ENCODE data around the gene RNASEH2B.

The RNASEH2B gene

DNA sequence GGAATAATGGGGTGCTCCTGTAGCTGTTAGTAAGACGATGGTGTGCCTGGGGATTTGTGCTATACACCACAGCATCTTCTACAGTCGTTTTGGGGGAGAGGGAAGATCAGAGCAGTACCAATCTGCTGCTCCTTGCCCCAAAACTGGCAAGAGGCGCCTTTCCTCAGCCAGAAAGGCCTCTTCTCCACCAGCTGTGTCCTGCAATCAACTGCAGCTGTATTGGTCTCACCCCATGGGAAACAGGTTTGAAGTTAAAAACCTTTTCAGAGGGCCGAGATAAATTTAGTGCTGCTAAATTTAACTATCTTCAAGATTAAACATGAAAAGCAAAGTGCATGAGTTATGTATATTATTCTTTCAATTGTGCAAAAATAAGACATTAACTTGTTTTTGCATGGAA, 1.2 kb upstream of the RNASEH2B start:
- no peak for DNase-seq

DNA sequence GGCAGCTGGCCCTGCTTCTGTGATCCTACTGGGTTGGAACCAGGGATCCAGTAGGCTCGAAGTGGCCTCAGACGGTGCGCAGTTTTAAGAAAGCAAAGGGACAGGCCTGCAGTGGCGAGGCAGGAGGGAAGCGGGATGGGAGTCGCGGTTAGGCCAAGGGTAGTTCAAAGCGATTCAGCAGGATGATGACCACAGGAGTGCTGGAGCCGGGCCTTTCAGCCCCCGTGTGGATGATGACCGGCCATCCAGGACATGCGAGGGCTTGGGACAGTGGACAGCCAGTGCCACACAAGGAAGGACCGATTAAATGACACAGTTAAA, 854 bp downstream of the RNASEH2B start:
- no peak for DNase-seq

DNA sequence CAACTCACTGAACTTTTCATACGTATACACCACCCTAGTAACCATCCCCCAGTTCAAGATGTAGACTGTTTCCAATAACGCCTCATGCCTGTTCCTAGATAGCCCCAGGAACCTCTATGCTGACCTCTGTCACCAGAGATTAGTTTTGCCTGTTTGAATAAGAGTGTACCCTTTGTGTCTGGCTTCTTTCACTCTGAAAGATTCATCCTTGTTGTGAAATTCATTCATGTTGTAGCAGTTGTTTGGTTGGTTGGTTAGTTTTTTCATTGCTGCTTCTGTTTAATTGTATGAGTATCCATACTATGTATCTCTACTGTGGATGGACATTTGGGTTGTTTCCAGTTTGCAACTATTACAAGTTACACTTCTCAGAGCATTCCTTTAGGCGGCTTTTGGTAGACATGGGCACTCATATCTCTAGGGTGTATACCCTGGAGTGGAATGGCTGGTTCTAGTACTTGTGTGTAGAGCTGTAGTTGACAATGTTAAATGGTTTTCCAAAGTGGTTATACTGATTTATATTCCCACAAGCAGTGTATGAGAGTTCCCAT, 1.6 kb downstream of the RNASEH2B start:
- DNase-seq, result peak; percentile 33

DNA sequence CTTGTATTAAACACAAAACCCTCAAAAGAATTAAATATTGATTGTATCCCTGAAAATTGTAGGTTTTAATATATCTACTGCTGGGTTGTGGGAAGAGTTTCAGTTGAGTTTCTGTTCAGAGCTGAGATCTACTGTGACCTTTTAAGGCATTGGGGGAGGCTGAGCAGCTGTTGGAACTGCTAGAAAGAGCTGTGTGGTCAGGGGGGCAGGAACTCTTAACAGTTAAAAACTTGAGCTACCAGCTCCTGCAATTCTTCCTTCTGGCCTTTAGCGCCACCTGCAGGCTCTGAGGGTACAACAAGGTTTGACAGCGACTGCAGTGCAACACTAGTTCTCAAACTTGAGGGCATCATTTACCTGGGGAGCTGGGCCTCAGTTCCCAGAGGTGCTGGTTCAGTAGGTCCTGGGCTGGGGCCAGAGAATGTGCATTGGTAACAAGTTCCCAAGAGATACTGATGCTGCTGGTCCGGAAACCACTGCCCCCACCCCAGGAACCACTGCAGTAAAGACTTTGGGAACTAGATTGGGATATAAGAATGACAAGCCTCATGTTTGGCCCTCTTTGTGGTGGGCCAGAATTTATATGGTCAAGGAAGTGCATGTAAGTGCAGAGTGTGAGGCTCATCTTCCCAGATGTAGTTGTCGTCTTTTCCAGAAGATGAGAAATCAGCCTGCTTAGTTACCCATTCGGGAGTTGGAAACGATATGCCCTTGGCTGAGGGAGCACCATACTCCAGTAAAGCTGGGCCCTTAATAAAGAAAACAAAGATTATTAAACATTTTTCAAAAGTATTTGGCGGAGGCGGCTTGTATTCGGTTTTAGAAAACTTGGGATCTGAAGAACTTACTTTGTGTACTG, 2.6 kb downstream of the RNASEH2B start:
- DNase-seq, result peak; percentile 96

DNA sequence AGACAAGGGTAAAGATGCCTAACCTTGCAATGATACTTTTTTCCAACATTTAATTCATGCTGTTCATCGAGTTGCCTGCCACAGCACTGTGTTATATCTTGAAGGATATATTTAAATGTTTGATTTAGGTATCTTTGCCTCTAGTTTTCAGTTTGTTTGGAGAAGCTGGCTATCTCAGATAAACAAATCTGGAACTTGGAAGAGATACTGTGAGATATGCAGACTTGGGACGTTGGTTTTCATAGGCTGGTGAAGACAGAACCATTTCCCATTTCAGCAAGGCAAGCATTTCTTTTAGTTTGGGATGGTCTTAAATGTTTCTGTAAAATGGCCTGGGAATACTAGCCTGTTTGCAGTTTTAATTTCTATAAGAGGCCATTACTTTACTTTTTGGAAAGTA, 3.3 kb downstream of the RNASEH2B start:
- no peak for DNase-seq

DNA sequence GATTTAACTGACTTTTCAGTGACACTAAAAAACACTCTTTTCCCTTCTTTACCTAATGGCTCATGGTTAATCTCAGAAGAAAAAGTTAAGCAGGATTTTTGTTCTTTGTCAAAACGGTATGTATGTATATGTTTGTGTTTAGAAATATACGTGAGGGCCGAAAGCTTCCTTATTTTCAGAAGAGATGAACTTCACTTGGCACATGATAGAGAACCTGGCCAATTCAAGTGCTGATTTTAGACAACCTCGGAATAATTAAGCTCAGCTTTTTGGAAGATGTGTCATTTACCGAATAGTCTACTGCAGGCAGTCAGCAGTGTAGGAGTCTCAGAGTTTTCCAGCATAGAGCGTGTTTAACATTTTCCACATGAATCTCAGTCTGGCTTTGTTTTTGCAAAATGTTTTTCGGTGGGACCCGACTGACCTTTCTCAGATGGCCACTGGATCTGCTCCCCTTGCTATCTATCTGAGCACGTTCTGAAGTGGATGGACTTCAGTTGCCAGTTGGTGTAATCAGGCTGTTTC, 4.6 kb downstream of the RNASEH2B start:
- no peak for DNase-seq

DNA sequence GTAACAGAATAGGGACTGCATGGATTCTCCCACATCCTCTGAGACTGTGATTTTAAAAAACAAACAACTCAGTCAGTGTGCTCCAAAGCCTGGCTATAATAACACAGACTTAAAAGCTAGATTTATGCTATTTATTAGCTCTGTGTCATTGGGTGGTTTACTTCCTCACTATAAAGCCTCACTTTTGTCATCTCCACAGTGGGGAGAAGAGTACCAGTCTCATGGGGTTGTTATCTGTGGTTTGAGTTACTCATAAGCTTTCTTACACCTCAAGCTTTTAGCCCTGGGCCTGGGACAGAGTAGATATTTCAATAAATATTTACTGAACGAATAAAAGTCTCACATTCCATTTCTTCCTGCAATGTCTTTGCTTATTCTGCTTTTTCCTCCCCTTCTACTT, 5.3 kb downstream of the RNASEH2B start:
- DNase-seq, result peak; percentile 63

DNA sequence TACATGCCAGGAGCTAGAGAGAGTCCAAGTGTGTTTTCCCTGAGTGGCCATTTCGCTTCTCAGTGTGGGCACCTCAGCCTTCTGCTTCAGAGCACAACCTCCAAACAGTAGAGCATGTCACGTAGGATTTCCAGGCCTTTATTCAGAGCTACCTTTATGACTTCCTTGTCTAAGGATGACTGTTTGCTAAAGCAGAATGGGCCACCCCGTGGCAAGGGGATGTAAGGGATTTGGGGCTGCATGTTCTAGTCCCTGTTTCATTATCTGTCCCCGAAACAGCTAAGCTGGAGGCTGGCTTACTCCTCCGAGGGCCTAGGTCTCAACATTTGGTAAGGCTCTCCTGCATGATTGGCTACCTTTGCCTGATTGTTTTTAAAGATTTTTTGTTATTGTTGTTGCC, 6.0 kb downstream of the RNASEH2B start:
- peak; percentile 30 for DNase-seq

DNA sequence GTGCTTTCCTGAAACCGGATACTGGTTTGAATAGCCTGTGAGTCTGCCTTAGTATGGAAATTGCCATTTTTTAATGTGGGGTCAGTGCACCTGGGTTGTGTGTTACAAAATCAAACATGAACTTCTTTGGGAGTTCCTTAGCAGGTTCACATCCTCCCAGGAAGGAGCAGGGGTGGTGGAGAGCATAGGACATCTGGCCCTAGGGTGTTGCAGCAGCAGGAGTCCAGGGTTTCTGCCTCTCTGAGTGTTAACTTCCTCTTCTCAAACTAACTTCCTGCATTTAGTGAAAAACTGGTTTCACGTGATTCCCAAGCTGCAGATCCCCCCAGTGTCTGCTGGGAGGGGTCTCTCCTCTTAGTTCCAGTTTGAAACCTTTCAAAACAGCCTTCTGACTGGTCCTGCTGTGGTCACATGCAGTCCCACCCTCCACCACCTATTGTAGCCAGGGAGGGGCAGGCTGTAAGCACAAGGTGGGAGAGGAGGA, 7.2 kb downstream of the RNASEH2B start:
- no peak for DNase-seq

DNA sequence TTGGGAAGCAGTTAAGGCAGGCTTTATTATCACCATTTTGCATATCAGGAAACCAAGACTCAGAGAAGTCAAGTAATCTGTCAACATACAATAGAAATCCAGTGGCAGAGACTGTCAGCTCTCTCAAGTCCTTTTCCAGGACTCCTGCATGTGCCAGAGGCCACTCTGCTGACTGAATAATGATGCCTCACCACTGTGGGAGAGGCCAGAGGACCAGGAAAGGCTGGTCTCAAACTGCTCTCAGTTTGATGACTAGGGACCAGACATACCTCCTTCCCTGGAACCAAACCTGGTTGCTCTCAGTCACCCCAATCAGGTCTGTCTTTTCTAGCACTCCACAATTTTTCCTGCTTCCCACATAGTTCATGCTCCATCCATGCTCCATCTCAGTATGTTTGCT, 8.0 kb downstream of the RNASEH2B start:
- no peak for DNase-seq

DNA sequence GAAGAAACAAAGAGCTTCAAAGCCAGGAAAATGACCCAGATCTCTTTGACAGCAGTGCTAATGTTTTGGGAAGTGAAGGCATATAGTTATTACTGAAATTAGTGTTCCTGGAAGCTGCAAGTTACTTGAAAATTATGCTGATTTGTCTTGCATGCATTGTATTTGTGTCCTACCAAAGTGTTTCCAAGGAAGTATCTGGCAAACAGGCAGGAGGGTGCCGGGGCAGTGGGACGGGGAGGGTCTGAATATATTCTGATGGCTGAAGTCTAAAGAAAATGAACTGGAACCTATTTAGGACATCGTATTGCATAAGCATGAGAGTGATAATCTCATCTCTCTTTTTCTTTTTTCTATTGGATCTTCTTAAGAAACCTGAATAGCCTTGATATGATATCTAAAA, 9.0 kb downstream of the RNASEH2B start:
- no peak for DNase-seq

DNA sequence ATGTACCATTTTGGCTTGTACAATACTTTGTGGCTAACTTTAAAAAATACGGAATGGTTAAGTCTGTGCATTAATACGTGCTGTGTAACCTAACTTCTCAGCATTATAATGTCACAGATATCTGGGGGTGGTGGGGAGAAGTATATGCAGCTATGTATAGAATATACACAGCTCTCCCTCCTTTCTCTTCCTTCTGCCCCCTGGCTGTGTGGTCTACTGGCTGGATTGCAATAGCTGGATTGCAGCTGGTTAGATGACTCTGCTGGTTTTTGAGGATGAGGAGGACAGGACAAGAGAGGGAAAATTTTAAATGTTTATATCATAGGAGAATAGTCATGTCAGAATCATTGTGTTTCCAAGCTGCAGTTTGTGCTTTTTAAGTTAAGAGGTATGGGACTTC, 9.7 kb downstream of the RNASEH2B start:
- DNase-seq, result no peak

DNA sequence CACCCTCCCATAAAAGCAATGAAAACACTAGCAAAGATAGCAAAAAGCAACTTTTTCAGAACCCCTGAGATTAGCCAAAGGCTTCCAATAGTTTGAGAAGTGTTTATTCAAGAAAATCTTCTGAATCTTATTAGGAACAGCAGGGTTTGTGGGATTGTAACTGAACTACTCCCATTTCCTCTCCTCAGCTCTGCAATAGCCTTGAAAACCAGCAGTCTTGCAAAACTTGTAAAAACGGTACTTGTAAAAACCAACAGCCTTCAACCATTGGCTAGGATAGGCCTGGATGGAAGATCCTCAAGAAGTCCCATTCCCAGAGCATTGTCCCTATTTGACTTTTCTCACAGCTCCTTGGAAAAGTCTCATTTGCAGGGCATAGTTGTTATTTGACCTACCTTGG, 12.1 kb downstream of the RNASEH2B start:
- DNase-seq, result no peak

DNA sequence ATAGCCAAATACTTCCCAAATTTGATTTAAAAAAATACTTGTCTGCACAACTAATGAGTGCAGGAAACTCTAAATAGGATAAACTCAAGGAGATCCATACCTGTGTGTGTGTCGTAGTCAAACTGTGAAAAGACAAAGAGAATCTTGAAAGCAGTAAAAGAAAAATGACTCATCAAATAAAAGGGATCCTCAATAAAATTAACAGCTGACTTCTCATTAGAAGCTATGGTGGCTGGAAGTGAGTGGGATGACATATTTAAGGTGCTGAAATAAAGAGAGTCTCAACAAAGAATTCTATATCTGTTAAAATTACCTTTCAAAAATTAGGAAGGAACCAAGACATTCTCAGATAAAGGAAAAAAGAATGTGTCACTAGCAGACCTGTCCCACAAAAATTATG, 13.7 kb downstream of the RNASEH2B start:
- no peak for DNase-seq

DNA sequence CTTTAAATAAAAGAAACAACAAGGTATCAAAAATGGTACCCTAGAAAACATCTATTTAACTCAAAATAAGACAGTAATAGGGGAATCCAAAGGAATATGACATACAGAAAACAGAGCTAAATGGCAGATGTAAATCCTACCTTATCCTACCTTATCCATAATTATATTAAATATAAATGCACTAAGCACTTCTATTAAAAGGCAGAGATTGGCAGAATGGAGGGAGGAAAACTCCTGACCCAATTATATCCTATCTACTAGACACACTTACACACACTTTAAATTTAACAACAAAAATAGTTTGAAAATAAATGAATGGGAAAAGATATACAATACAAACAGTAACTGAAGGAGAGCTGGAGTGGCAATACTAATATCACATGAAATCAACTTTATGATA, 14.4 kb downstream of the RNASEH2B start:
- DNase-seq, result no peak

DNA sequence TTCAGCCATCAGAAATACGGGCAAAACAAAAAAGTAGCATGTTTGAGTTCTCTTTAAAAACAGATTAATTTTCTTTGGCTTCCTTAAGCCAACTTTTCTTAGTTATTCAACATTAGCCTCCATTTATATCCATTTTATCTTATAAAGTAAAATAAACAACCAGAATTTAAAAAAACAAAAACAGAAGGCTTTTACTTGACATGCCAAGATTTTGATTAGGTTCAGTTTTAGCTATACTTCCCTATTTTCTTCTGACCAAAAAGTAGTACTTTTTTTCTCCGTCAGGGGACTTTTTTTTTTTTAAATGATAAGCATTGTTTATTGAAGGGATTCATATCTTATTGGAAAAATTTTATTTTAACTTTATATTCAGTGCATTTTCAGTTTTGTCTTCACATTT, 18.1 kb downstream of the RNASEH2B start:
- no peak for DNase-seq

DNA sequence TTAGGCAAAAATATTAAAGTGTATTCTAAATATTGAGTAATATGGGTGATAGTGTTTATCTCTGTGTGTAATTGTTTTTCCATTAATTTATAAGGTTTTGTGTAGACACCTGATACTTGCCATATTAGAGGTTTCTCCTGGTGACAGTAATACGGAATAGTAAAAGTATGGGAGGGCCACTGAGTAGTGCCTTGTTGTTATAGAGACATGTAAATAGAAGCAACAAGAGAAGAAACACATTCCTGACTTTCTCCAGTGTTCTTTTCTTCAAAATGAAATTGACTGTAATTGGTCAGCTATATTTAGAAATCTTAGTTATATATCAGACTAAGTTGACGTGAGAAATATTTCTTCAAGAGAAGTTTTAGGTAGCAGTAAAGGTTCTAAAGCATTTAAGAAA, 18.5 kb downstream of the RNASEH2B start:
- no peak for DNase-seq

DNA sequence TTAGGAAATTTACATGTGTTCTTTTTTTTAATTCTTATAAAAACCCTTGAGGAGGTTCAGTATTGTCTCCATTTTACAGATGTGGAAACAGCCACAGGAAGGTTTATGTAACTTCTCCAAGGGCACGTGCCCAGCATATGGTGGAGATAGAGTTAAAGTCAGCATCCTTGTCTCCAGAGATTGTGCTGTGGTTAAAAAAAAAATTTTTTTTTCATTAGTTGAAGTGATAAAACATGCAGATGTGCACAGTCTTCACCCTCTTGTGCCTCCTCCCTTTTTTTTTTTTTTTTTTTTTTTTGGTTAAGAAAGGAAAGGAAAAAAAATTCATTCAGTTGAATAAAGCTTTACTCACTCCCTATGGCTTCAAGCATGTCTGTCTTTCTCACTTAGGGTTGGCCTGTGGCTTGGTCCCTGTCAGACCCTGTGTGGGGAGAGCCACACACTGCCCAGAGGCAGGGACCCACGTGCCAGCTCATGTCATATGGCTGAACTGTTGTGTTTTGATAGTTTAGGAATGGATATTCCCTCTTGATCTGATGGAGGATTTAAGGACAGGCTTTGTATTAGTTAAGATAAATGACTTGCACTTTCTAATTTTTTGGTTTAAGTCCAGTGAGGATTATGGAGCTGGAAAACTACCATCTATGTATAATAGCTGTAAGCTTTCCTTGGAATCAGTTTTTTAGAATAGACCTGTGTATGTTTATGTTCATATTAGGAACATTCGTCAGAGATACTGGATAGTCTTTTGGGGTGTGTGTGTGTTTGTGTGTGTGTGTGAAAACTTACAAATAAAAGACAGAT, 19.3 kb downstream of the RNASEH2B start:
- DNase-seq, result no peak

DNA sequence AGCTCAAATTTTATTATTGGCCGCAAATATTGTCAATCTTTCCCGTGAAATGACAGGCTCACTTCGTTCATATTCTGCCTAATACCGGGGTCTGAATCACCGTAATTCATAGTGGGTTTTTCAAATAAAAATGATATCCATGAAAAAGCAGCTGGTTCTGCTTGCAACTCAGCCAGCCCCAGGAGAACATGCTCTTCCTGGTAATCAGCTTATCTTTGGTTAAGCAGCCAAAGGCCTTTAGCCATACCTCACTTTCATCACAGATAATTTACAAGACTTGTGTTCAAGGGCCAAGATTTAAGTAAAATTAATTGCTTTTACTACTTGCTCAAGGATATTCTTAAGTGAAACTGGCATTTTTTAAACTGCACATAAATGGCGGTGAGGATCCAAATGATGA, 22.5 kb downstream of the RNASEH2B start:
- no peak for DNase-seq

DNA sequence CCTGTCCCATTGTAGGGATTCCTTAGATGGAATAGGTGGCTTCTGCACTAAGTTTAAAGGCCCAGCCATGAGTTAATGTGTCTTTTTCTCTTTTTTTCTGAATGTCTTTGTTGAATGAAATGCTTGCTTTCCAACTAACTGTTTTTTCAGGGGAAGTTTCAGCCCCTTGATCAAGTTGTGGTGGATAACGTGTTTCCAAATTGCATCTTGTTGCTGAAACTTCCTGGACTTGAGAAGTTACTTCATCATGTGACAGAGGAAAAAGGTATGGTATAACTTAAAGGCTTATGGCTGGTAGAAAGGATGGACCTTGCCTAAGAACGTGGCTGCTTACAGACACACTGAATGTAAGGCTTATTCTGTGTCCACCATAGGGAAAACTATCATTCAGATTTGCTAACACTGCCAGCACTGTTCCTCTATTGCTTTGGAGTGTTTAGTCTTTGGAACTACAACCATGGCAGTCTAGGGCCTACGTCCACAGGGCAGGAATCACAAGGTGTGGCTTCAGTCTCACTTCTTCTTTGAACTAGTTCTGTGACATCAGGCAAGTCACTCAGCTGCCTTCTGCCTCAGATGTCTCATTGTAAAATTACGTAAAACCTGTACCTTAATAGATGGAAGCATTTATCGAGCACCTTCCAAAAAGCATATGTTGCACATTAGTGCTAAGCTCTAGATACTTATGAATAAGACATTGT, 25.3 kb downstream of the RNASEH2B start:
- DNase-seq, result no peak

DNA sequence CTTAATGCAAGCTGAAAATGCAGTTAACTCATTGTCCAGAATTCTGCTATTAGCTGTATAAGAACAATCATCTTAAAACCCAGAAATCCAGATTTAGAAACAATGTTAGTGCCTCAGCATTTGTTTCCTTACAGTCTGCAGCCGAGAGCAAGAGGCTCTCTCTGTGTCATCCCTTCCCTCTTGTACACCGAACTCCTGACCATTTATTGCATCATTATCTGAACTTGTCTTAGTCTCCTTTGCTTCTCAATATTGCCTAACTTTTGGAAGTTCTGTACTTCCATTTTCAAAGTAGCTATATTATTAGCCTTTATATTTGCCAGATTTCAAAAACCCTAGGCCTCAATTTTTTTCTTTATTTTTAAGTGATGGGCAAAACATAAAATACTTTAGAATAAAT, 27.1 kb downstream of the RNASEH2B start:
- no peak for DNase-seq

DNA sequence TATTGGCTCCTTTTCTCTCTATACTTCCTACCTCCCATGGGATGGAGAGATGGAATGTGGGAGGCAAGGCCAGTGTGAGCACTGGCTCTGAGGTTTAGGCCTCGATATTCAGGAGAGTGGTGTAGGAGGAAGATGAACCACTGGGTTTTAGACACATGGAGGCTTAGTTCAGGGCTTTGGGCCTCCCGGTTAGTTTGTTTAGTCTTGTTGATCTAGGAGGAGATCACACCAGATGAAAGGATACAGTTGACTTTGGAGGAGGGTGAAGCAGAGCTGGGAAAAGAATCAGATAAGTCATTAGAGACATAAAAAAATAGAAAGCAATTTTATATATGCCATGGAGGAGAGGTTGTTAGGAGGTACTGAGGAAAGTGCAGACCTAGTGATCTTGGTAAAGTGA, 30.9 kb downstream of the RNASEH2B start:
- DNase-seq, result no peak

DNA sequence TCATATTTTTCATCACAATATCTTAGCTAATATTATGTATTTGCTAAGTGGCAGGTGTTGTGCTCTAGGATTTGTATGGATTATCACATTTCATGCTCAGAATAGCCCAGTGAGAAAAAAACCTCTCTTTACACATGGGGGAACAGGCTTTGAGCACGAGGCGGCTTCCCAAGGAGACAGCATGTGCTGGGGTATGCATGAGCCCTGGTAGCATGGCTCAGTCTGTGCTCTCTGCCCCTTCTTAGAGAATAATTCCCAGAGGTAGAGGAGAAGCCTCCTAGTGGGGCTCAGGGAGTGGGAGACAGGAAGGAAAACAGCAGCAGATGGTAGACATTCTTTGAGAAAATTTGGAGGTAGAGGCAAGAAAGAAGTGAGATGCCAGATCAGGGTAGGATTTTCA, 31.6 kb downstream of the RNASEH2B start:
- no peak for DNase-seq

Measured in activated CD4-positive, alpha-beta T cell treated with anti-CD3 and anti-CD28 coated beads, Interleukin-2, Interleukin-6, amounts not matched to agents 100 ng/mL and 50 ng/mL, durations not matched to agents 16 hours and 8 hours (primary cell).